Measurements from ENCODE around the gene GNB1L. TPM values are rescaled to one million over a fixed set of nuclear protein-coding genes. Genes with fewer than 3 reads are reported as not detected.

Gene GNB1L
- total RNA-seq, 2 experiments from 2014 or later = 7.6 to 12.4 TPM

- no peaks in the 10 kb centered on the region for H3K27me3 Mint-ChIP-seq
- peaks cover 9% of the 10 kb centered on the region for H3K36me3 Mint-ChIP-seq (ENCODE audit: low read depth)
- no peak overlapping the region for H3K27ac Mint-ChIP-seq
- POLR2A ChIA-PET = no interaction called here
- H3K9me3 Mint-ChIP-seq (ENCODE audit: low read depth) = no peaks in the 10 kb centered on the region
- no peak for ATAC-seq
- intact Hi-C loops (cut with DNase I, micrococcal nuclease) = no loop called here
- no peak overlapping the region for H3K4me3 Mint-ChIP-seq
- DNase-seq = peak; percentile 14
- H3K4me1 Mint-ChIP-seq = no peaks in the 10 kb centered on the region
- CTCF ChIA-PET = interaction anchor here (0.6 to 1.3 kb wide), 3 partner anchors 15 to 294 kb away, joined by 3 read pairs; no protein-coding TSS in a partner anchor
Measured at GRCh38 chr22:19806213-19807160, 48.2 kb downstream of the GNB1L start.

GRCh38 chr22:19805821-19806212 is 48.9 kb downstream of the GNB1L start:
- DNase-seq (no peak), ATAC-seq (no peak)
- no peak overlapping the region for H3K27ac Mint-ChIP-seq
- intact Hi-C loops (cut with DNase I, micrococcal nuclease) = no loop called here
- ChIA-PET POLR2A (no interaction called here), CTCF (no interaction called here)
- no peaks in the 10 kb centered on the region for H3K27me3 Mint-ChIP-seq
- H3K4me3 Mint-ChIP-seq = no peak overlapping the region
- no peaks in the 10 kb centered on the region for H3K4me1 Mint-ChIP-seq
- H3K9me3 Mint-ChIP-seq (ENCODE audit: low read depth) = no peaks in the 10 kb centered on the region
- H3K36me3 Mint-ChIP-seq (ENCODE audit: low read depth) = peaks cover 6% of the 10 kb centered on the region

DNA sequence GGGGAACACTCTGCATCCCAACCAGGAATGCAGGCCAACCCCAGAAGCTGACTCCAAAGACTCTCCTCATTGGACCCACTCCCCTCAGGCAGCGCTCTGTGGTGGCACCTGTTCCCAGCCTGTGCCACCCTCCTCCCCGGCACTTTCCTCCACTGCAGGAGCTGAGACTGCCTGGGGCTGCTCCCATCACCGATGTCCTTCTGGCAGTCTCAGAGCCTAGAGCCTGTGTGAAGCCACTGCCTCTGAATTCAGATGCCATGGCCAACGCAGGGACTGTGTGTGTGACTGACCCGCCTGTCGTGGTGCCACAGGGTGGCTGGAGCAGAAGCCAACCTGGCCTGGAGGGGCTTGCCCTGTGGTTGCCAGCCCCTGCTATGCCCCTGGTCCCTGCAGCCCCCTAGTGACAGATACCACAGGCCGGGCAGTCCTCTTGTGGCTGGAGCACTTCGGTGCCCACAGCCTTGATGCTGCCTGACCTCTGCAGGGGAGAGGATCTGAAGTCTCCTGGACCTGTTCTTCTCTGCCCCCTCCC is 50.9 kb downstream of the GNB1L start:
- ATAC-seq (no peak), DNase-seq (no peak)
- Mint-ChIP-seq H3K4me1 (no peaks in the 10 kb centered on the region), H3K36me3 (ENCODE audit: low read depth) (peaks cover 9% of the 10 kb centered on the region), H3K27me3 (no peaks in the 10 kb centered on the region), H3K27ac (no peak overlapping the region), H3K9me3 (ENCODE audit: low read depth) (no peaks in the 10 kb centered on the region), H3K4me3 (no peak overlapping the region)
- ChIA-PET POLR2A (no interaction called here), CTCF (interaction anchor here (1.0 kb wide), 1 partner anchor 14 kb away, joined by 4 read pairs; no protein-coding TSS in a partner anchor)
- intact Hi-C loops (cut with DNase I, micrococcal nuclease) = no loop called here

DNA sequence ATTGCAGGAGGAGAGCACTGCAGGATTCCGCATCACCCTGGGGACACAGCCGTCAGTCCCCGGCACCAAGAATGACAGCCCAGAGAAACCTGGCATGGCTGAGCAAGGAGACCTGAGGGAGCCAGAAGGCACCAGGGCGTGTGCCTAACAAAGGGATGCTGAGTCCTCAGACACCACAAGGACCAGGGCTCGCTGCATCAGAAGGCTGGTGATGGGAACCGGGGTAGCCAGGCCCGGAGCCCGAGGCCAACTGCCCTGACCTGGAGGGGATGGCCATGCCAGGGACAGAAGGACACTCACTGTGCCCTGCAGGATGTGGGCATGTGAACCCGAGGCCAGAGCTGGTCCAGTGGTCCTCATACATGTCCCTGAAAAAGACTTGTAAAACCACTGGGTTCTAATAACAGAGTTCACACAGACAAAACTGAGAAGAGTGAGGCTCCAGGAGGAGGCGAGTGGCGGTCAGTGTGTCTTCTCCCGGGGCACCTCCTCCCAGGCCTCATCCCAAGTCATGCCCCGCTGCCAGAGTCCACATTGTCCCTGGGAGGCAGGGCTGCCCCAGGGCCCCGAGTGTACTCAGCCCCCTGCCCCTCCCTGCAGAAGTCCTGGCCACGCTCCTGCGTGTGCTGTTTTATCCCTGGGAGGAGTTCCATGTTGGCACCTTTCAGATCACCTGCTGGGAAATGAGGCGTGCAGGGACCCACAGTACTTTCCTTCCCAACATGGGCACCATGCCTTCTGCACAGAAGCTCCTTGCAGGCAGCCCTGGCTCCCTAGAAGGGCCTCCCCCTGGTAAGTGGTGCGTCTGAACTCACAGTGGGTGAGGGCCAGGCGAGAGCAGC is 51.6 kb downstream of the GNB1L start:
- Mint-ChIP-seq H3K9me3 (ENCODE audit: low read depth) (no peaks in the 10 kb centered on the region), H3K27me3 (no peaks in the 10 kb centered on the region), H3K27ac (no peak overlapping the region), H3K36me3 (ENCODE audit: low read depth) (peaks cover 9% of the 10 kb centered on the region), H3K4me3 (no peak overlapping the region), H3K4me1 (no peaks in the 10 kb centered on the region)
- CTCF ChIA-PET = interaction anchor here (1.0 kb wide), 1 partner anchor 14 kb away, joined by 4 read pairs; no protein-coding TSS in a partner anchor
- DNase-seq (no peak), ATAC-seq (no peak)
- intact Hi-C loops (cut with DNase I, micrococcal nuclease) = no loop called here
- POLR2A ChIA-PET = no interaction called here

GRCh38 chr22:19802001-19802893 is 52.4 kb downstream of the GNB1L start:
- CTCF ChIA-PET = interaction anchor here (1.0 kb wide), 1 partner anchor 73 kb away, joined by 3 read pairs; no protein-coding TSS in a partner anchor
- no peak overlapping the region for H3K4me3 Mint-ChIP-seq
- ATAC-seq = no peak

GRCh38 chr22:19801340-19802000 is 53.2 kb downstream of the GNB1L start:
- Mint-ChIP-seq H3K9me3 (ENCODE audit: low read depth) (no peaks in the 10 kb centered on the region), H3K27me3 (no peaks in the 10 kb centered on the region), H3K27ac (no peak overlapping the region), H3K4me3 (no peak overlapping the region), H3K4me1 (no peaks in the 10 kb centered on the region), H3K36me3 (ENCODE audit: low read depth) (peaks cover 6% of the 10 kb centered on the region)
- no peak for ATAC-seq
- no peak for DNase-seq
- CTCF ChIA-PET = interaction anchor here (1.0 kb wide), 1 partner anchor 72 kb away, joined by 3 read pairs; no protein-coding TSS in a partner anchor
- intact Hi-C loops (cut with DNase I, micrococcal nuclease) = no loop called here
- POLR2A ChIA-PET = no interaction called here

More at GRCh38 chr22:19802001-19802893, 52.4 kb downstream of the GNB1L start:
- Mint-ChIP-seq H3K9me3 (ENCODE audit: low read depth) (no peaks in the 10 kb centered on the region), H3K4me1 (no peaks in the 10 kb centered on the region), H3K27me3 (no peaks in the 10 kb centered on the region), H3K27ac (no peak overlapping the region), H3K36me3 (ENCODE audit: low read depth) (peaks cover 9% of the 10 kb centered on the region)
- intact Hi-C loops (cut with DNase I, micrococcal nuclease) = no loop called here
- POLR2A ChIA-PET = no interaction called here
- no peak for DNase-seq

- POLR2A ChIA-PET = no interaction called here
- no peaks in the 10 kb centered on the region for H3K27me3 Mint-ChIP-seq
- no peaks in the 10 kb centered on the region for H3K9me3 Mint-ChIP-seq (ENCODE audit: low read depth)
- H3K4me3 Mint-ChIP-seq = no peak overlapping the region
- CTCF ChIA-PET = no interaction called here
- no peak overlapping the region for H3K27ac Mint-ChIP-seq
- peaks cover 6% of the 10 kb centered on the region for H3K36me3 Mint-ChIP-seq (ENCODE audit: low read depth)
- H3K4me1 Mint-ChIP-seq = peaks cover under 1% of the 10 kb centered on the region
- intact Hi-C loops (cut with DNase I, micrococcal nuclease) = no loop called here
- DNase-seq = no peak
- ATAC-seq = no peak
Measured at GRCh38 chr22:19800761-19801244, 53.9 kb downstream of the GNB1L start.

GRCh38 chr22:19800306-19800705 is 54.4 kb downstream of the GNB1L start:
- no peak for DNase-seq

GRCh38 chr22:19799322-19800190 is 55.1 kb downstream of the GNB1L start:
- CTCF ChIA-PET = no interaction called here
- Mint-ChIP-seq H3K4me1 (peaks cover 10% of the 10 kb centered on the region), H3K4me3 (no peak overlapping the region), H3K36me3 (ENCODE audit: low read depth) (peaks cover 10% of the 10 kb centered on the region), H3K9me3 (ENCODE audit: low read depth) (no peaks in the 10 kb centered on the region), H3K27ac (no peak overlapping the region), H3K27me3 (no peaks in the 10 kb centered on the region)
- DNase-seq (no peak), ATAC-seq (no peak)
- POLR2A ChIA-PET = no interaction called here
- intact Hi-C loops (cut with DNase I, micrococcal nuclease) = no loop called here

More at GRCh38 chr22:19800306-19800705, 54.4 kb downstream of the GNB1L start:
- peaks cover 6% of the 10 kb centered on the region for H3K36me3 Mint-ChIP-seq (ENCODE audit: low read depth)
- no peaks in the 10 kb centered on the region for H3K9me3 Mint-ChIP-seq (ENCODE audit: low read depth)
- no peak overlapping the region for H3K27ac Mint-ChIP-seq
- no peak overlapping the region for H3K4me3 Mint-ChIP-seq
- ChIA-PET CTCF (no interaction called here), POLR2A (no interaction called here)
- H3K27me3 Mint-ChIP-seq = no peaks in the 10 kb centered on the region
- peaks cover 6% of the 10 kb centered on the region for H3K4me1 Mint-ChIP-seq
- intact Hi-C loops (cut with DNase I, micrococcal nuclease) = no loop called here
- no peak for ATAC-seq

GRCh38 chr22:19798891-19799293 is 55.8 kb downstream of the GNB1L start:
- DNase-seq (no peak), ATAC-seq (no peak)
- Mint-ChIP-seq H3K27me3 (no peaks in the 10 kb centered on the region), H3K27ac (no peak overlapping the region), H3K4me1 (peaks cover 10% of the 10 kb centered on the region), H3K9me3 (ENCODE audit: low read depth) (no peaks in the 10 kb centered on the region), H3K36me3 (ENCODE audit: low read depth) (peaks cover 12% of the 10 kb centered on the region), H3K4me3 (no peak overlapping the region)
- CTCF ChIA-PET = no interaction called here
- POLR2A ChIA-PET = no interaction called here
- intact Hi-C loops (cut with DNase I, micrococcal nuclease) = no loop called here

Measured in activated CD4-positive, alpha-beta T cell treated with anti-CD3 and anti-CD28 coated beads for 36 hours (primary cell).